GM13977 (cell line): ENCODE results near the gene SCRN2.

ENCODE experiments used
- DNase-seq: peaks from one replicate; pipeline ENCODE4 v3.0.0; 2012; ENCODE audit warnings: low spot score
- CTCF ChIP-seq: IDR thresholded peaks from 2 replicates; pipeline ENCODE4 v1.5.1; 2012; ENCODE audit warnings: mild to moderate bottlenecking, control low read depth; ENCODE audit not compliant: insufficient read depth; ENCODE audit errors: extremely low read depth, missing control alignments
- in situ Hi-C: fragments of 300-500 bp; cut with MboI; formaldehyde crosslinking; loops from one replicate; pipeline ENCODE4 v1.12.0; 2022; ENCODE audit warnings: low sequenced_read_pairs, low pct_unique_long_range_greater_than_20kb, mixed read lengths, inconsistent platforms; ENCODE audit not compliant: unreplicated experiment

SCRN2 gene

DNA sequence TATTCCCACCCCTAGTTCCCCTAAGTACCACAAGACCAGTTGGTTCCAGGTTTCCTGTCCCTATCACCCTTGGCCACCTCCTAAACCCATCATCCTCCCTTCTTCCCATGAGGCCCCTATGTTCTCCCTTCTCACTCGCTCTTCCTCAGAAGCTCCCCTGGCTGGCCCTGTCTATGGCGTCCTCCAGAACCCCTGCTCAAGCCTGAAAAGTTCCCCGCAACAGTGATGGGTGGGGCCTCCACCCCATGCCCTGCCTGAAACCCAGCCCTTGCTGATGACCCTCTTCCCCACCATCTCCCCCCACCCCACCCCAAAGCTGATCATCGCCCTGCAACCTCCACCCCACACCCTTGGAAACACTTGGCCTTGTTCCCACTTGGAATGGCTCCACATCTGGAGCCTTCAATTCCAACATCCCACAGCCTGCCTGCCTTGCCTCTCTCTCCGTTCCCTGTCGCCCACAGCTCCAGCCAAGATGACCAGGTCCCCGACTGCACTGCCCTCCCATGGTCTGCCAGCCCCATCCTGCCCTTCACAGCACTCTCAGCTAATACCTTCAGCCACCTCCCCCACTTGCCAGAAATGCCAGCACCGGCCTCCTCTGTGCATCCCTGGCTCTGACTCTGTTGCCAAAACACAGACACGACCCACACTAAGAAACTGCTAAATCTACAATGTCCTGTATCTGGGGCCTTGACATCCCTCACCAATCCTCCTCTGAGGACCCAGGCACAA, 30.0 kb downstream of the SCRN2 start:
- no peak for TF ChIP-seq CTCF
- no peak for DNase-seq
- in situ Hi-C loops: no loop called here

- no peak for TF ChIP-seq CTCF
- no peak for DNase-seq
- in situ Hi-C loops: no loop called here
Measured at GRCh38 chr17:47810200-47810821, 30.8 kb downstream of the SCRN2 start.

- TF ChIP-seq CTCF: no peak
- no peak for DNase-seq
- in situ Hi-C loops: no loop called here
Measured at GRCh38 chr17:47808830-47809480, 32.1 kb downstream of the SCRN2 start.

GRCh38 chr17:47808036-47808829, 32.8 kb downstream of the SCRN2 start:
- in situ Hi-C loops: no loop called here
- TF ChIP-seq CTCF: no peak
- DNase-seq: no peak

GRCh38 chr17:47807421-47807820, 33.7 kb downstream of the SCRN2 start:
- in situ Hi-C loops: no loop called here
- no peak for TF ChIP-seq CTCF

GRCh38 chr17:47806913-47807255, 34.2 kb downstream of the SCRN2 start:
- TF ChIP-seq CTCF: no peak
- in situ Hi-C loops: no loop called here

More at GRCh38 chr17:47807421-47807820, 33.7 kb downstream of the SCRN2 start:
- DNase-seq: no peak

More at GRCh38 chr17:47806913-47807255, 34.2 kb downstream of the SCRN2 start:
- no peak for DNase-seq
